IPS DF 6.9 (cell line): Measurements from ENCODE around the gene MYH2.

Source experiments
- DNase-seq: peaks from one replicate; pipeline ENCODE4 v3.0.0-alpha.2; 2013; ENCODE audit warnings: low read depth, low spot score
- H3K27ac ChIP-seq: one replicate; pipeline ENCODE4 v1.5.1; 2013; ENCODE audit warnings: low read length, control low read depth
- H3K27me3 ChIP-seq: 2 replicates; pipeline ENCODE4 v1.6.1; 2013; ENCODE audit warnings: mild to moderate bottlenecking, low read length; ENCODE audit not compliant: control insufficient read depth, insufficient read depth
- H3K36me3 ChIP-seq: 2 replicates; pipeline ENCODE4 v1.6.1; 2013; ENCODE audit warnings: low read length; ENCODE audit not compliant: control insufficient read depth, insufficient read depth
- H3K4me1 ChIP-seq: 2 replicates; pipeline ENCODE4 v1.6.1; 2013; ENCODE audit warnings: low read length; ENCODE audit not compliant: control insufficient read depth, insufficient read depth
- H3K4me3 ChIP-seq: 2 replicates; pipeline ENCODE4 v1.5.1; 2013; ENCODE audit warnings: mild to moderate bottlenecking, low read length
- H3K9me3 ChIP-seq: 2 replicates; pipeline ENCODE4 v1.6.1; 2013; ENCODE audit warnings: low read length, inconsistent platforms; ENCODE audit not compliant: control insufficient read depth, insufficient read depth
- WGBS: extraction: QIAGEN DNeasy Blood & Tissue Kit; methylation state at CpG from one replicate; pipeline ENCODE4 v1.1.7; 2013; ENCODE audit warnings: mixed read lengths, missing lambda C conversion rate; ENCODE audit not compliant: insufficient read length, insufficient coverage; 5-methylcytosine and 5-hydroxymethylcytosine counted together

The MYH2 gene

GRCh38 chr17:10549096-10549842, at the start of gene MYH2:
MYH2 (minus strand) TSS chr17:10549658; CDS start chr17:10547920, 1,738 bp downstream.
- H3K4me3 ChIP-seq, result no peak within 1 kb of the TSS
- H3K4me1 ChIP-seq, result peaks cover 6% of the 10 kb centered on the region
- no peaks in the 10 kb centered on the region for H3K36me3 ChIP-seq
- no peaks in the 10 kb centered on the region for H3K27me3 ChIP-seq
- no peak for DNase-seq
- no peaks in the 10 kb centered on the region for H3K9me3 ChIP-seq
- no CpG with 5 or more reads among the region's 9 CpGs for WGBS
- no peak within 1 kb of the TSS for H3K27ac ChIP-seq

- no CpG with 5 or more reads among the region's 2 CpGs for WGBS
- Histone ChIP-seq H3K9me3 (no peaks in the 10 kb centered on the region), H3K27ac (no peak overlapping the region), H3K27me3 (no peaks in the 10 kb centered on the region), H3K4me1 (no peaks in the 10 kb centered on the region), H3K4me3 (no peak overlapping the region), H3K36me3 (no peaks in the 10 kb centered on the region)
- no peak for DNase-seq
Measured at GRCh38 chr17:10598621-10599020, 49.2 kb upstream of the MYH2 start.

- Histone ChIP-seq H3K4me3 (no peak overlapping the region), H3K36me3 (no peaks in the 10 kb centered on the region), H3K9me3 (no peaks in the 10 kb centered on the region), H3K27me3 (no peaks in the 10 kb centered on the region), H3K27ac (no peak overlapping the region), H3K4me1 (no peaks in the 10 kb centered on the region)
- no peak for DNase-seq
- WGBS, result no CpG with 5 or more reads among the region's 8 CpGs
Measured at GRCh38 chr17:10589553-10590145, 40.2 kb upstream of the MYH2 start.

GRCh38 chr17:10585529-10585928, 36.1 kb upstream of the MYH2 start:
- Histone ChIP-seq H3K27me3 (no peaks in the 10 kb centered on the region), H3K36me3 (no peaks in the 10 kb centered on the region), H3K4me1 (no peaks in the 10 kb centered on the region), H3K4me3 (no peak overlapping the region), H3K9me3 (no peaks in the 10 kb centered on the region), H3K27ac (no peak overlapping the region)
- DNase-seq, result no peak
- WGBS, result no CpG with 5 or more reads among the region's 9 CpGs

GRCh38 chr17:10583834-10584233, 34.4 kb upstream of the MYH2 start:
- no CpG with 5 or more reads among the region's 4 CpGs for WGBS
- Histone ChIP-seq H3K9me3 (no peaks in the 10 kb centered on the region), H3K27ac (no peak overlapping the region), H3K27me3 (no peaks in the 10 kb centered on the region), H3K36me3 (no peaks in the 10 kb centered on the region), H3K4me3 (no peak overlapping the region), H3K4me1 (no peaks in the 10 kb centered on the region)
- no peak for DNase-seq

GRCh38 chr17:10579270-10579669, 29.8 kb upstream of the MYH2 start:
- Histone ChIP-seq H3K27me3 (no peaks in the 10 kb centered on the region), H3K27ac (no peak overlapping the region), H3K9me3 (no peaks in the 10 kb centered on the region), H3K36me3 (no peaks in the 10 kb centered on the region), H3K4me3 (no peak overlapping the region), H3K4me1 (no peaks in the 10 kb centered on the region)
- WGBS, result no CpG with 5 or more reads among the region's 2 CpGs
- DNase-seq, result no peak

- no peaks in the 10 kb centered on the region for H3K27me3 ChIP-seq
- H3K4me3 ChIP-seq, result no peak overlapping the region
- no peak overlapping the region for H3K27ac ChIP-seq
- DNase-seq, result no peak
- WGBS, result no CpG with 5 or more reads among the region's 5 CpGs
- no peaks in the 10 kb centered on the region for H3K4me1 ChIP-seq
- H3K9me3 ChIP-seq, result no peaks in the 10 kb centered on the region
- H3K36me3 ChIP-seq, result no peaks in the 10 kb centered on the region
Measured at GRCh38 chr17:10574324-10574723, 24.9 kb upstream of the MYH2 start.

- H3K27me3 ChIP-seq, result no peaks in the 10 kb centered on the region
- no peaks in the 10 kb centered on the region for H3K36me3 ChIP-seq
- no peaks in the 10 kb centered on the region for H3K9me3 ChIP-seq
- no peak for DNase-seq
- H3K27ac ChIP-seq, result no peak overlapping the region
- H3K4me3 ChIP-seq, result no peak overlapping the region
- H3K4me1 ChIP-seq, result no peaks in the 10 kb centered on the region
- WGBS, result no CpG with 5 or more reads among the region's 2 CpGs
Measured at GRCh38 chr17:10563991-10564660, 14.7 kb upstream of the MYH2 start.

- H3K27me3 ChIP-seq, result no peaks in the 10 kb centered on the region
- H3K9me3 ChIP-seq, result no peaks in the 10 kb centered on the region
- no peak overlapping the region for H3K4me3 ChIP-seq
- no peak overlapping the region for H3K27ac ChIP-seq
- DNase-seq, result no peak
- 0 out of 2 replicates have a peak, but pooled peaks cover 2% of the 10 kb centered on the region for H3K4me1 ChIP-seq
- WGBS, result no CpG with 5 or more reads among the region's 6 CpGs
- no peaks in the 10 kb centered on the region for H3K36me3 ChIP-seq
Measured at GRCh38 chr17:10558049-10558448, 8.6 kb upstream of the MYH2 start.

GRCh38 chr17:10557422-10557821, 8.0 kb upstream of the MYH2 start:
- H3K4me3 ChIP-seq, result no peak overlapping the region
- 0 out of 2 replicates have a peak, but pooled peaks cover 2% of the 10 kb centered on the region for H3K4me1 ChIP-seq
- WGBS, result no CpG with 5 or more reads among the region's 1 CpG
- H3K9me3 ChIP-seq, result no peaks in the 10 kb centered on the region
- no peaks in the 10 kb centered on the region for H3K36me3 ChIP-seq
- no peak for DNase-seq
- H3K27me3 ChIP-seq, result no peaks in the 10 kb centered on the region
- H3K27ac ChIP-seq, result no peak overlapping the region
